GM18517 (cell line): Measurements from ENCODE around the gene GIGYF2.
"Not testable (repeated sequence)": the region's sequence is repeated elsewhere in the genome, so short reads cannot be mapped to it uniquely, and the experiment has no call there.

ENCODE experiments used
- ATAC-seq: cut with Tn5 transposase; IDR thresholded peaks from one replicate; pipeline ENCODE4 v1.9.1; 2021; ENCODE audit warnings: mild to moderate bottlenecking, moderate library complexity; ENCODE audit not compliant: unreplicated experiment

GIGYF2 gene

GRCh38 chr2:232889876-232890401, 192.8 kb downstream of the GIGYF2 start:
- no peak for ATAC-seq

- no peak for ATAC-seq
Measured at GRCh38 chr2:232890536-232890895, 193.4 kb downstream of the GIGYF2 start.

GRCh38 chr2:232890896-232891601, 193.9 kb downstream of the GIGYF2 start:
- ATAC-seq = no peak

- no peak for ATAC-seq
Measured at GRCh38 chr2:232891621-232892071, 194.5 kb downstream of the GIGYF2 start.

- no peak for ATAC-seq
Measured at GRCh38 chr2:232892221-232892620, 195.1 kb downstream of the GIGYF2 start.

GRCh38 chr2:232892843-232893242, 195.7 kb downstream of the GIGYF2 start:
- no peak for ATAC-seq

- ATAC-seq = no peak
Measured at GRCh38 chr2:232893834-232894233, 196.7 kb downstream of the GIGYF2 start.

- ATAC-seq = no peak
Measured at GRCh38 chr2:232894251-232894650, 197.1 kb downstream of the GIGYF2 start.

GRCh38 chr2:232894746-232895145, 197.6 kb downstream of the GIGYF2 start:
- ATAC-seq = no peak

GRCh38 chr2:232896111-232896510, 199.0 kb downstream of the GIGYF2 start:
- no peak for ATAC-seq

- ATAC-seq = no peak
Measured at GRCh38 chr2:232896720-232897597, 199.8 kb downstream of the GIGYF2 start.

- no peak for ATAC-seq
Measured at GRCh38 chr2:232897598-232898408, 200.7 kb downstream of the GIGYF2 start.

GRCh38 chr2:232898592-232899543, 201.7 kb downstream of the GIGYF2 start:
- ATAC-seq = no peak

- no peak for ATAC-seq
Measured at GRCh38 chr2:232900811-232901735, 203.9 kb downstream of the GIGYF2 start.

GRCh38 chr2:232901736-232902578, 204.8 kb downstream of the GIGYF2 start:
- ATAC-seq = no peak

GRCh38 chr2:232903989-232904388, 206.9 kb downstream of the GIGYF2 start:
- no peak for ATAC-seq

- not testable (repeated sequence) for ATAC-seq
Measured at GRCh38 chr2:232906867-232907717, 210.0 kb downstream of the GIGYF2 start.
